ENCODE results near the gene CEP170B.
"Not testable (repeated sequence)": the region's sequence is repeated elsewhere in the genome, so short reads cannot be mapped to it uniquely, and the experiment has no call there.

The CEP170B gene

DNA sequence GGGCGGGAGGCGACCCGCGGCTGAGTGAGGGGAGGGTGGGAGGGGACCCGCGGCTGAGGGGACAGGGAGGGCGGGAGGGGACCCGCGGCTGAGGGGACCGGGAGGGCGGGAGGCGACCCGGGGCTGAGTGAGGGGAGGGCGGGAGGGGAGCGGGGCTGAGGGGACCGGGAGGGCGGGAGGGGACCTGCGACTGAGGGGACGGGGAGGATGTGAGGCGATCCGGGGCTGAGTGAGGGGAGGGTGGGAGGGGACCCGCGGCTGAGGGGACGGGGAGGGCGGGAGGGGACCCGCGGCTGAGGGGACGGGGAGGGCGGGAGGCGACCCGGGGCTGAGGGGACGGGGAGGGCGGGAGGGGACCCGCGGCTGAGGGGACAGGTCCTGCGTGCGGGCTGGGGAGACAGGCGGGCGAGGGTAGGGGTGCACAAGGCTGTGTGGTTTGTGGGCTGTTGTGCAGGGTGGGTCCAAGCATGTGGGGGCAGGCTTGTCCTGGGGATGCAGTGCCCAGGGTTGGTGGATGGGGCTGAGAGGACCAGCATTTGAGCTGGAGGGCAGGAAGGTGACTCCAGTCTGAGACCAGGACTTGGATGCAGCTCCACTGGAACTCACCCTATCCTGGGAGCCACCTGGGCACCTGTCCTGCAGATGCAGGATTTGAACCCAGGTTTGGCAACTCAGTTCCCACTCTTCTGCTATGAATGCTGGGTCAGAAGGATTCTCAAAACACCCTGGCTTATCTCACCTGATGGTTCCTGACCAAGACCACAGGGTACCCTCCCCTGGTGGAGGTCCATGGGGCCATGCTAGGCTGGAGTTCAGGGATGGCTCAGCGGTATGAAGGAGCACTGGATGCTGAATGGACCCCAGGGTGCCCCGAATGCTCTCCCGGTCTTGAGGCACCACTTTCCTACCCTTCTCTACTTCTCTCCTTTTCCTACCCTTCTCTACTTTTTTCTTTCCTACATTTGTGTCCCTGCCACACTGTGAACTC is 69.0 kb downstream of the CEP170B start:
- peak; percentile 61 for DNase-seq

DNA sequence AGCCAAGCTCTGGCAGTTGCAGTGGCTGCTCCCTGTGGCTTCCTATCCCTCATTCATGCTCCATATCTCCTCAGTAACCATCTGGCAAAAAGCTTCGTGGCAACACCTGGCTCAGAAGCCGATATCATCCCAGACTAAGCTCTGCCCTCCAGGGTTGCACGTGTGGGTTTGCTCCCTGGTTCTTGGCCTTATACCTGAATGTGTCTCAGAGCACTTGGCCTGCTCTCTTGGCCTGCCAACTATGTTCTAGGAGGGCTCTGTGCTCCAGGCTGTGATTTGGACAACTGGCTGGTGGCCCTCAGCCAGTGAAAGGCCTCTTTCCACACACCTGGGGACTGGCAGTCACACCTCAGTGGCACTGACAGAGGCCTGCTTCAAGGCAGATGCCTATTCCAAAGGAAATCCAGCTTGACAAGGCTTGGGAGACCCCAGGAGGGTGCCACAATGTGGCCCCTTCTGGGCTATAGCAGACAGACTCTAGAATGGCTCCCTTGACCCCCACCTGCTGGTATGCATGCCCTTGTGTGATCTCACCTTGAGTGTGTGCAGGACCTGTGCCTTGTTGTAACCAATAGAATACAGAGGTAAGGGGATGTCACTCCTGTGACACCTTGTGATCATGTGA is 70.1 kb downstream of the CEP170B start:
- DNase-seq: no peak

DNA sequence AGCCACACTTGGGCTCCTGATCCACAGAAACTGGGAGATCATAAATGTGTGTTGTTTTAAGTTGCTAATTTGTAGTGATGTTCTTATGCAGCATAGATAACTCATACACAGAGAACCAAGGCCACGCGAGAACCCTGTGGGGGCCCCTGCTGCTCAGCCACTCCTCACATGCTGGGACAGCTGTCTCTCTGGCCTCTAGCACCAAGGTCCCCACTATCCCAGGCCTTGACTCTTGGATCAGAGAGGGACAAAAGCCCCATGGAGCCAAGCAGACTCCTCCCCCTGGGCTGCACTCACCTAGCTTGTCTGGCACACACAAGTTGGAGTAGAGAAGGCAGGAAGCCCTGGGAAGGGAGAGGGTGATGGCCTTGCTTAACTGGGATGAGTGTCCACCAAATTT is 70.9 kb downstream of the CEP170B start:
- peak; percentile 56 for DNase-seq

DNA sequence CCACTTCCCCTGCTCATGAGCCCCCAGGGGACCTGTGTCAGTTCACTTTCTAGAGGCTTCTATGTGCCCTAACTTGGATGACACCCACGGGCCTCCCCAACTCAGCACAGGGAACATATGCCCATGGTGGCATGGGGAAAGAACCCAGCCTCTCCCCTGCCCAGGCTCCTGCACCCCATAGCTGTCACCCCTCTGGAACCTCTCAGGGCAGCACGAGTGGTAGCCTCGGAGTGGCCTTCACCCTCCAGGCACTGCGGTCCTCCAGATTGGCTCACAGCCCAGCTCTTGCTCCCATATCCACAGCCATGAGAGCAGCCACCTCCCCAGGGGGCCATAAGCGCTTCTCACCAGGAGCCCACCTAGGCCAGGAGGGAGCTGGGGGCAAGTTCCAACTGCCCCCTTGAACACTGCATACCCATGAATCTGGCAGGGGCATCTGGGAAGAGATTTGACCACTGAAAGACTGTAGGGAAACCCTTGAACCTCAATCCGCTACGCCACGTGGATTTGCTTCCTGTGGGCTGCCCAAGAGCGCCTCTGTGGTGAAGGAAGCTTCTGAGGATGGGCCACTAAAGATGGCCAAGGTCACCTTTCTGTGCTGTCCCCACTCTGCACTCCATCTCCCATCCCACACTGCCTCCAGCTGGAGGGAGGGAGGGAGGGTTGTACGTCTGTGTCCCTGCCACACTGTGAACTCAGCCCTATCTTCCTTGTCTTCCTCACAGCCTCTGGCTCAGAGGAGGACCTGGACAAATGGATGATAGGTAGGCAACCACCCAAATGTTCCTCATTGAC is 71.5 kb downstream of the CEP170B start:
- DNase-seq: peak; percentile 54

DNA sequence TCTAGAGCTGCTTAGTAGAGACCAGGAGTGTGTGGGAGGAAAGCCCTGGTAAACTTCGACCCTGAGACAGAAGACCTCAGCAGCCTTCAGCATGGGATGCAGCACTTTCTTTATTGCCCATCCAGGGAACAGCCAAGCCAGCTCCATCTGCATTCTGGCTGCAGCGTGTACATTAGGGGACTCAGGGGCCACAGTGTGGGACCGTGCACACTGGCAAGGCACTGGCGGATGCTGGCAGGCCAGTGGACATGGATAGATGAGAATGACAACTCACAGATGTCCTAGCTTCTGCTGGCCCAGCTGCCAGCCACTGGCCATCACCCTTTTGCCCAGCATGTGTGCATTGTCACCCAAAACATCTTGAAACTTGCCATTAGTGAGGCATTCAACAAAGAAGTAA is 72.1 kb downstream of the CEP170B start:
- DNase-seq: peak; percentile 39

DNA sequence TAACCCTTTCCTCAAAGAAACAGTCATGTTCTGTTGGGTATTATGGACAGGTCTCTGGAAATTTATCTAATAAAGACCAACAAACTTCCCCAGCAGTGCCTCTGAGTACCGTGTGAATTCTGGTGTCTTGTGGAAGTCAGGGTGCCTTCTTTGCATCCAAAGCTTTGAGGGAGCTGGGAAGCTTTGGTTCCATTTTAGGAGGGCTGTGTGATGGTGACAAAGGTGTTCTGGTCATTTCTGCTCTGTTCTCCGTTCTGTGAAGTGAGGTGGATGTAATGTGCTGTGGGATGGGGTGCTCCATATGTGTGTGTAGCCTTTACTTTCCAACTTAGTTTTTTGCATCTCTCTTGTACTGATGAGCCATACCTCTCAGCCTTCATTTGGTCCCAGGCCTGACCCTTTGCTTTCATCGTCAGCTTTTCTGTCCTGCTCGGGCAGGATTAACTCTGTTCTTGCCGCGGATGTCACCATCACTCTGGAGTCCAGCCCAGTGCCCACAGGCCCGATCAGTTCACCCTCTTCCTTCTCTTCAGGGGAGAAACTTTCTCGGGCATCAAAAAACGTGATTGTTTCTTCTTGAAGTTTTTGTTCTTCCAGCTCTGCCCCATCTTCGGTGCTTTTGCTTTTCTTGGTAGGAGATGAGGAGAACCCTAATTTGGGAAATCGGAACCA is 72.8 kb downstream of the CEP170B start:
- DNase-seq: no peak

DNA sequence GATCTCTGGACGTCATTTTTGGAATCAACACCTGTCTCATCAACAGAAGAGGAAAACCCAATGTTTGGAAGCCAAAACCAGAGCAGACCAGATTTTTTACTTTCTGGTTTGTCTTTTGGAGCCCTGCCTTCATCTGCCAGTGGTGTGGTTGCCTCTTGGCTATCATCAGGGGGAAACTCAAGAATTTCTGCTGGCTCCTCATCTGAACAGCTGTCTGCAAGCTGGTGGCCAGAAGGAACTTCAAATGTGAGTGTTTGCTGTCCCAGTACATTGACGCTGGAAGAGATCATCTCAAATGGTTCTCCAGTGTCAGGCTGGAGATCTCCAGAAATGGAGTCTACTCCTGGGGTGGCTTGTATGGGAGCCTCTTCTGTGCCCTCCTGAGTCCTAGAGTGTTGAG is 73.4 kb downstream of the CEP170B start:
- DNase-seq: no peak

DNA sequence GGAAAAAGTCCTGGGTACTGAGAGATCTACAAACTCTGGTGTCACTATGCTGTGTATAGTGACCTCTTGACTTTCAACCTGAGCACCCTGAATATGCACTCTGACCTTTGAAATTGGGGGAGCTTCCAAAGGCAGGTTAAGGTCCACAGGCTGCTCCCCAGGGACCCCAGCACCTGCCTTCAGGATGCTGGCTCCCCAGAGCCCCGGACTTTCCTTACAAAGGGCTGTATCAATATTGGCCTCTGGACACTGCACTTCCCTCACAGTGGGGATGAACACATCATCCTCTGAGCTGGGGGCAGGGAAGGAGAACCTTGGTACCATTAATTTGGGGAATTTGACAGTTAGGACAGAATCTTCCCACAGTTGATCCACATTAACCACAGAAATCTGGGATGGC is 73.9 kb downstream of the CEP170B start:
- DNase-seq: no peak

DNA sequence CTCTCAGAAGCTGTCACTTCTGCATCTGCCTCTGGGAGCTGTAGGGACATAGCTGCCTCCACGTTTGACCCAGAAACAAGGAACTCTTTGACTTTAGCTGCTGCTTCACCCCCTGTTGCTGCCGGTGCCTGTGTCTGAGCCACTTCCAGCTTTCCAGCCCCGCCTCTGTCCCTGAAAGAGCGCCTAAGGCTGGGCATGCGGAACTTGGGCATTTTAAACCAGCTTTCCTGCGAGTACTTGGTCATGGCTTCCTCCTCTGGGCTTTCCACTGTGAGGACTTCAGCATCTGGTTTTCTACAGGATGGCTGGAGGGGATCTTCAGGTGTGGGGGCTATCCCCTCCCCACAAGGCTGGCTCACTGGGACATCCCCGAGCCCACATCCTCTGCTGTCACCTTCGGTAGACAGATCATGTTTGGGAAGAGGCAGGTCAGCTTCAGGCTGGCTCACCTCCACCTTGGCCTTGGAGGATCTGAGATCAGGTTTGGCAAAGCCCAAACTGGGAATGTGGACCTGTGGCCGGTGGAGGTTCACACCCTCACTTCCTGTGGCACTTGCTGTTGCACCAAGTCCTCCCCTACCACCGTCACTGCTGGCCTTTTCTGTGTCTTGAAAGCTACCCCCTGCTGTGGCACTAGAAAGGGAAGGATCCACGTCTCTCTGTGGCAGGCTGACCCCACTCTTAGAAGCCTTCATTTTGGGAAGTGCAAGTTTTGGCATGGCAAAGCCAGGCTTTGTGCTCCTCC is 74.8 kb downstream of the CEP170B start:
- peak; percentile 44 for DNase-seq

DNA sequence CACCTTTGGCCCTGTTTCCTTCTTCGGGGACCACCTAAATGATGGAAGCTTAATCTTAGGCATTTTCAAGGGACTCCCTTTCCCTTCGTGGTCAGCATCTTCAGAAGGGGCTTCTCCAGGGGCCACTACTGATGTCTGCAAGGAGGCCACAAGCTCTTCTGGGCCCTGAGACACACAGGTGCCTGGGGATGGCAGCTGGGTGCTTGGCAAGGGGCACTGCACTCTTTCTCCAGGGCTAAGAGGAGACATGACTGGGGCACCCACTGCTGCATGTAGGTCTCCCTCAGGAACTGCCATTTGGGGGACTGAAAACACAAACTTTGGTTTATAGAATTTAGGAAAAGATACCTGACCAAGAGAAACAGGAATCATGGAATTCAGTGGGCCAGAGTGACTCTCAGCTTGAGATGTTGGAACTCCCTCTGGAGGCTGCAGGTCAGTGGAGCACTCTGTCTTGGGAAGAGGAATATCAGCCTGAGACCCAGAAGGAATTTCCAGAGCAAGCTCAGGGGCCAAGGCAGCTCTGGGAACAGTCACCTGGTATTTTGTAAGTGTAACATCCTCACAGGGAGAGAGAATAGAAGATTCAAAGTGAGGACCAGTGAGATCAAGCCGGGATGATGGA is 75.6 kb downstream of the CEP170B start:
- DNase-seq: peak; percentile 54

DNA sequence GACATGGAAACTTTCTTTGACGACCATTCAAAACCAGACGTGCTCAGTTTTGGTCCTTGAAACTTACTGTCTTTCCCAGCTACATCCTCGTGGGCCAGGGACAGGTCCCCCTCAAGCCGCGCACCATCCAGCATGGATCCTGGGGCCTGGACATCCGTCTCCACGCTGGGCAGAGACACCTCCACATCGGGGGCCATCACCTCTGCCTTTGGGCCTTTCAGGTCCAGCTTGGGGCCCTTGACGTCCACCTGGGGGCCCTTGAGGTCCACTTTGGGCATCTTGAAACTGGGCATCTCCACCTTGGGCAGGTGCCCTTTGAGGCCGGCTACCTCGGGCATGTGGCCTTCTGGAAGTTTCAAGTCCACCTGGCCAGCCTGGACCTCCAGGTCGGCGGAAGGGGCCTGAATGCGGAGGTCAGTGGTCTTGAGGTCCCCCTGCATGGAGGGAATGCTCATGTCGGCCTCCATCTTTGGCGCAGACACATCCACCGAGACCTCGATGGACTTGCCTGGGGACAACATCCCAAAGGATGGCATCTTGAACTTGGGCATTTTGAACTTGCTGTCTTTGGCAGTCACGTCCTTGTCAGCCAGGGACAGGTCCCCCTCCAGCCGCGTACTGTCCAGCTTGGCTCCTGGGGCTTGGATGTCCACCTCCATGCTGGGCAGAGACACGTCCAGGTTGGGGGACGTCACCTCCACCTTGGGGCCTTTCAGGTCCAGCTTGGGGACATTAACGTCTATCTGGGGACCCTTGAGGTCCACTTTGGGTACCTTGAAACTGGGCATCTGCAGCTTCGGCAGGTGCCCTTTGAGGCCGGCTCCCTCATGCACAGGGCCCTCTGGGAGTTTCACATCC is 76.7 kb downstream of the CEP170B start:
- DNase-seq: peak; percentile 61

DNA sequence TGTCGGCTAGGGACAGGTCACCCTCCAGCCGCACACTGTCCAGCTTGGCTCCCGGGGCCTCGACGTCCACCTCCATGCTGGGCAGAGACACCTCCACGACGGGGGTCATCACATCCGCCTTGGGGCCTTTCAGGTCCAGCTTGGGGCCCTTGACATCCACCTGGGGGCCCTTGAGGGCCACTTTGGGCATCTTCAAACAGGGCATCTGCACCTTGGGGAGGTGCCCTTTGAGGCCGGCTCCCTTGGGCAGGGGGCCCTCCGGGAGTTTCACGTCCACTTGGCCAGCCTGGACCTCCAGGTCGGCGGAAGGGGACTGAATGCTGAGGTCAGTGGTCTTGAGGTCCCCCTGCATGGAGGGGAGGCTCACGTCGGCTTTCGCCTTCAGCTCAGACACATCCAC is 77.5 kb downstream of the CEP170B start:
- DNase-seq: peak; percentile 46

DNA sequence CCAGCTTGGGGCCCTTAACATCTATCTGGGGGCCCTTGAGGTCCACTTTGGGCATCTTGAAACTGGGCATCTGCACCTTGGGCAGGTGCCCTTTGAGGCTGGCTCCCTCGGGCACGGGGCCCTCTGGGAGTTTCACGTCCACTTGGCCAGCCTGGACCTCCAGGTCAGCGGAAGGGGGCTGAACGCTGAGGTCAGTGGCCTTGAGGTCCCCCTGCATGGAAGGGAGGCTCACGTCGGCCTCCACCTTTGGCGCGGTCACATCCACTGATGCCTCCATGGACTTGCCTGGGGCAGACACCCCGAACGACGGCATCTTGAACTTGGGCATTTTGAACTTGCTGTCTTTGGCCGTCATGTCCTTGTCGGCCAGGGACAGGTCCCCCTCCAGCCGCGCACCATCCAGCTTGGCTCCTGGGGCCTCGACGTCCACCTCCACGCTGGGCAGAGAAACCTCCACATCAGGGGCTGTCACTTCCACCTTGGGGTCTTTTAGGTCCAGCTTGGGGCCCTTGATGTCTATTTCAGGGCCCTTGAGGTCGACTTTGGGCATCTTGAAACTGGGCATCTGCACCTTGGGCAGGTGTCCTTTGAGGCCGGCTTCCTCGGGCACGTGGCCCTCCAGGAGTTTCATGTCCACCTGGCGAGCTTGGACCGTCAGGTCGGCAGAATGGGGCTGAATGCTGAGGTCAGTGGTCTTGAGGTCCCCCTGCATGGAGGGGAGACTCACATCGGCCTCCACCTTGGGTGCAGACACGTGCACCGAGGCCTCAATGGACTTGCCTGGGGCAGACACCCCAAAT is 78.3 kb downstream of the CEP170B start:
- peak; percentile 49 for DNase-seq

DNA sequence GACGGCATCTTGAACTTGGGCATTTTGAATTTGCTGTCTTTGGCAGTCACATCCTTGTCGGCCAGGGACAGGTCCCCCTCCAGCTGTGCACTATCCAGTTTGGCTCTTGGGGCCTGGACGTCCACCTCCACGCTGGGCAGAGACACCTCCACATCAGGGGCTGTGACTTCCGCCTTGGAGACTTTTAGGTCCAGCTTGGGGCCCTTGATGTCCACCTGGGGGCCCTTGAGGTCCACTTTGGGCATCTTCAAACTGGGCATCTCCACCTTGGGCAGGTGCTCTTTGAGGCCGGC is 78.9 kb downstream of the CEP170B start:
- not testable (repeated sequence) for DNase-seq

DNA sequence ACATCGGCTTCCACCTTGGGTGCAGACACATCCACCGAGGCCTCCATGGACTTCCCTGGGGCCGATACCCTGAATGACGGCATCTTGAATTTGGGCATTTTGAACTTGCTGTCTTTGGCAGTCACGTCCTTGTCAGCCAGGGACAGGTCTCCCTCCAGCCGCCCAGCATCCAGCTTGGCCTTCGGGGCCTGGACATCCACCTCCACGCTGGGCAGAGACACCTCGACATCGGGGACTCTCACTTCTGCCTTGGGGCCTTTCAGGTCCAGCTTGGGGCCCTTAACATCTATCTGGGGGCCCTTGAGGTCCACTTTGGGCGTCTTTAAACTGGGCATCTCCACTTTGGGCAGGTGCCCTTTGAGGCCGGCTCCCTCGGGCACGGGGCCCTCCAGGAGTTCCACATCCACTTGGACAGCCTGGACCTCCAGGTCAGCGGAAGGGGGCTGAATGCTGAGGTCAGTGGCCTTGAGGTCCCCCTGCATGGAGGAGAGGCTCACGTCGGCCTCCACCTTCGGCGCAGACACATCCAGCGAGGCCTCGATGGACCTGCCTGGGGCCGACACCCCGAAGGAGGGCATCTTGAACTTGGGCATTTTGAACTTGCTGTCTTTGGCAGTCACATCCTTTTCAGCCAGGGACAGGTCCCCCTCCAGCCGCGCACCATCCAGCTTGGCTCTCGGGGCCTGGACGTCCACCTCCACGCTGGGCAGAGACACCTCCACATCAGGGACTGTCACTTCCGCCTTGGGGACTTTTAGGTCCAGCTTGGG is 79.6 kb downstream of the CEP170B start:
- DNase-seq: not testable (repeated sequence)

DNA sequence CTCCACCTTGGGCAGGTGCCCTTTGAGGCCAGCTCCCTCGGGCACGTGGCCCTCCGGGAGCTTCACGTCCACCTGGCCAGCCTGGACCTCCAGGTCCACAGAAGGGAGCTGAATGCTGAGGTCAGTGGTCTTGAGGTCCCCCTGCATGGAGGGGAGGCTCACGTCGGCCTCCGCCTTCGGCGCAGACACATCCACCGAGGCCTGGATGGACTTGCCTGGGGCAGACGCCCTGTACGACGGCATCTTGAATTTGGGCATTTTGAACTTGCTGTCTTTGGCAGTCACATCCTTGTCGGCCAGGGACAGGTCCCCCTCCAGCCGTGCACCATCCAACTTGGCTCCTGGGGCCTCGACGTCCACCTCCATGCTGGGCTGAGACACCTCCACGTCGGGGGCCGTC is 80.2 kb downstream of the CEP170B start:
- not testable (repeated sequence) for DNase-seq
